Measurements from ENCODE around the gene FYB1. TPM values are rescaled to one million over a fixed set of nuclear protein-coding genes. Genes with fewer than 3 reads are reported as not detected.
A peak's percentile ranks its signal among the peaks of the same experiment; 100 is the strongest.

The FYB1 gene
- total and polyA plus RNA-seq, 7 experiments from 2014 or later = 310 to 701 (median 491) TPM

GRCh38 chr5:39099831-39100230 lies 119.5 kb downstream of the FYB1 start:
- H3K27ac ChIP-seq (ENCODE audit: low read depth, low read length) = no peak overlapping the region
- intact Hi-C loops (cut with micrococcal nuclease) = loop anchor here (2.0 to 10.0 kb wide), 2 partner anchors 23 to 655 kb away; no protein-coding TSS in a partner anchor
- ATAC-seq (peak; percentile 31), DNase-seq (no peak)
- peaks cover 0 to 3% (median 0%) of the 10 kb centered on the region in 11 donors for H3K9me3 Mint-ChIP-seq
- peaks cover 14 to 60% (median 40%) of the 10 kb centered on the region in 7 donors for H3K4me1 Mint-ChIP-seq
- H3K27me3 ChIP-seq (ENCODE audit: control insufficient read depth in 2 of 2, insufficient read depth in 2 of 2, low read length in 2 of 2) = no peaks in the 10 kb centered on the region
- H3K27me3 Mint-ChIP-seq = no peaks in the 10 kb centered on the region
- peak overlapping the region in 8 of 9 donors; percentile 23 to 92 (median 84) for H3K27ac Mint-ChIP-seq
- POLR2A ChIA-PET = interaction anchor here (1.0 kb wide), 1 partner anchor 34 kb away, joined by 4 read pairs; no protein-coding TSS in a partner anchor
- H3K4me3 ChIP-seq (ENCODE audit: low read length) = no peak overlapping the region
- CTCF ChIA-PET = no interaction called here
- peaks cover 0 to 21% (median 10%) of the 10 kb centered on the region in 3 experiments for H3K36me3 ChIP-seq (ENCODE audit: control insufficient read depth in 2 of 3, insufficient read depth in 3 of 3, low read length in 3 of 3)
- H3K9me3 ChIP-seq (ENCODE audit: control insufficient read depth in 2 of 3, low read length in 3 of 3) = no peaks in the 10 kb centered on the region
- H3K4me3 Mint-ChIP-seq = peak overlapping the region in 3 of 10 donors; percentile 39 to 49 (median 39)
- H3K4me1 ChIP-seq (ENCODE audit: control insufficient read depth in 2 of 2, insufficient read depth in 2 of 2, low read length in 2 of 2) = peaks cover 14 to 20% of the 10 kb centered on the region in 2 donors
- peaks cover 12 to 33% (median 26%) of the 10 kb centered on the region in 5 donors for H3K36me3 Mint-ChIP-seq

GRCh38 chr5:39093352-39093751 lies 126.0 kb downstream of the FYB1 start:
- Histone ChIP-seq H3K4me1 (ENCODE audit: control insufficient read depth in 2 of 2, insufficient read depth in 2 of 2, low read length in 2 of 2) (no peaks in the 10 kb centered on the region), H3K9me3 (ENCODE audit: control insufficient read depth in 2 of 3, low read length in 3 of 3) (no peaks in the 10 kb centered on the region), H3K27me3 (ENCODE audit: control insufficient read depth in 2 of 2, insufficient read depth in 2 of 2, low read length in 2 of 2) (peaks cover 0 to 3% of the 10 kb centered on the region in 2 donors), H3K36me3 (ENCODE audit: control insufficient read depth in 2 of 3, insufficient read depth in 3 of 3, low read length in 3 of 3) (no peaks in the 10 kb centered on the region), H3K4me3 (ENCODE audit: low read length) (no peak overlapping the region), H3K27ac (ENCODE audit: low read depth, low read length) (no peak overlapping the region)
- Mint-ChIP-seq H3K36me3 (no peaks in the 10 kb centered on the region), H3K4me1 (peaks cover 0 to 5% (median 0%) of the 10 kb centered on the region in 7 donors), H3K4me3 (no peak overlapping the region), H3K27ac (no peak overlapping the region), H3K27me3 (peaks cover 0 to 26% (median 4%) of the 10 kb centered on the region in 5 donors), H3K9me3 (peaks cover 0 to 7% (median 0%) of the 10 kb centered on the region in 11 donors)
- DNase-seq (no peak), ATAC-seq (no peak)
- ChIA-PET CTCF (interaction anchor here (1.4 kb wide), 1 partner anchor 13 kb away, joined by 4 read pairs; no protein-coding TSS in a partner anchor), POLR2A (no interaction called here)
- intact Hi-C loops (cut with micrococcal nuclease) = no loop called here

- Mint-ChIP-seq H3K9me3 (peaks cover 0 to 7% (median 0%) of the 10 kb centered on the region in 11 donors), H3K27ac (no peak overlapping the region), H3K36me3 (no peaks in the 10 kb centered on the region), H3K27me3 (peaks cover 0 to 30% (median 6%) of the 10 kb centered on the region in 5 donors), H3K4me3 (no peak overlapping the region), H3K4me1 (peaks cover 0 to 5% (median 0%) of the 10 kb centered on the region in 7 donors)
- intact Hi-C loops (cut with micrococcal nuclease) = no loop called here
- no peak for ATAC-seq
- H3K9me3 ChIP-seq (ENCODE audit: control insufficient read depth in 2 of 3, low read length in 3 of 3) = no peaks in the 10 kb centered on the region
- H3K27ac ChIP-seq (ENCODE audit: low read depth, low read length) = no peak overlapping the region
- H3K36me3 ChIP-seq (ENCODE audit: control insufficient read depth in 2 of 3, insufficient read depth in 3 of 3, low read length in 3 of 3) = no peaks in the 10 kb centered on the region
- ChIA-PET CTCF (no interaction called here), POLR2A (no interaction called here)
- DNase-seq = no peak
- H3K27me3 ChIP-seq (ENCODE audit: control insufficient read depth in 2 of 2, insufficient read depth in 2 of 2, low read length in 2 of 2) = peaks cover 0 to 3% of the 10 kb centered on the region in 2 donors
- H3K4me3 ChIP-seq (ENCODE audit: low read length) = no peak overlapping the region
- no peaks in the 10 kb centered on the region for H3K4me1 ChIP-seq (ENCODE audit: control insufficient read depth in 2 of 2, insufficient read depth in 2 of 2, low read length in 2 of 2)
Observed at GRCh38 chr5:39092581-39093351, 126.6 kb downstream of the FYB1 start.

DNA sequence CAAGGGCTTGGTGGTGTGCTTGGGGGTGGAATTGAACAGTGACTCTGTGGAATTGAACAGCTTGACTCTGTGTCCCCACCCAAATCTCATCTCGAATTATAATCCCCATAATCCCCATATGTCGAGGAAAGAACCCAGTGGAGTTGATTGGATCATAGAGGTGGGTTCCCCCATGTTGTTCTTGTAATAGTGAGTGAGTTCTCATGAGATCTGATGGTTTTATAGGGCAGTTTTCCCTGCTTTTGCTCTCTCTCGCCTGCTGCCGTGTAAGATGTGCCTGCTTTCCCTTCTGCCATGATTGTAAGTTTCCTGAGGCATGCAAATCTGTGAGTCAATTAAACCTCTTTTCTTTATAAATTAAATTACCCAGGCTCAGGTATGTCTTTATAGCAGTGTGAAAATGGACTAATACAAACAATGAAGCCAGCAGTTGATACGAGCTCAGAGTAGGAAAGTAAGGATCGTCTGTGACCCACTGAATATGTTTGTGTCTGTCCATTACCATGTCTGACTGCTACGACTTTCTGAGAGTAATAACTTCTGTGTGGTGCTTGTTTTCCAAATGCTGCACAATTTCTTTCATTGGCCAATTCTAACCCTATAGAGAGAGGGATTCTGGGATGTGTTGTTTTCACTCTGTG lies 127.3 kb downstream of the FYB1 start:
- H3K4me1 Mint-ChIP-seq = peaks cover 0 to 5% (median 0%) of the 10 kb centered on the region in 7 donors
- peak overlapping the region in 1 of 9 donors; percentile 9 for H3K27ac Mint-ChIP-seq
- Histone ChIP-seq H3K4me3 (ENCODE audit: low read length) (no peak overlapping the region), H3K36me3 (ENCODE audit: control insufficient read depth in 2 of 3, insufficient read depth in 3 of 3, low read length in 3 of 3) (no peaks in the 10 kb centered on the region), H3K9me3 (ENCODE audit: control insufficient read depth in 2 of 3, low read length in 3 of 3) (no peaks in the 10 kb centered on the region), H3K27ac (ENCODE audit: low read depth, low read length) (no peak overlapping the region), H3K4me1 (ENCODE audit: control insufficient read depth in 2 of 2, insufficient read depth in 2 of 2, low read length in 2 of 2) (no peaks in the 10 kb centered on the region), H3K27me3 (ENCODE audit: control insufficient read depth in 2 of 2, insufficient read depth in 2 of 2, low read length in 2 of 2) (peaks cover 0 to 3% of the 10 kb centered on the region in 2 donors)
- no peaks in the 10 kb centered on the region for H3K36me3 Mint-ChIP-seq
- DNase-seq (no peak), ATAC-seq (no peak)
- intact Hi-C loops (cut with micrococcal nuclease) = no loop called here
- CTCF ChIA-PET = no interaction called here
- no peak overlapping the region for H3K4me3 Mint-ChIP-seq
- POLR2A ChIA-PET = no interaction called here
- H3K27me3 Mint-ChIP-seq = peaks cover 0 to 30% (median 8%) of the 10 kb centered on the region in 5 donors
- peaks cover 0 to 7% (median 0%) of the 10 kb centered on the region in 11 donors for H3K9me3 Mint-ChIP-seq

DNA sequence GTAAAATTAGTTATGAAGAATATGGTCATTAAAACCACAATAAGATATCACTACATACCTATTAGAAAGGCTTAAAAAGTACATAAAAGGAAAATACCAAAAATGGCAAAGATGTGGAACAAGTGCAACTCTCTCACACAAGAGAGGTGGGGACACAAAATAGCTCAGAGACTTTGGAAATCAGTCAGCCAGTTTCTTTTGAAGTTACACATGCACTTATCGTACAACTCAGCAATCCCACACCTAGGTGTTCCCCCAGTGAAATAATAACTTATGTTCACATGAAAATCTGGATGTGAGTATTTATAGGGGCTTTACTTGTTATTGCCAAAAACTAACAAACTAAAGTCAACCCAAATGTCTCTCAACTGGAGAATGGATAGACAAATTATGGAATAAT lies 135.4 kb downstream of the FYB1 start:
- peaks cover 0 to 3% (median 0%) of the 10 kb centered on the region in 5 donors for H3K36me3 Mint-ChIP-seq
- peaks cover 0 to 3% (median 0%) of the 10 kb centered on the region in 11 donors for H3K9me3 Mint-ChIP-seq
- no peak overlapping the region for H3K27ac Mint-ChIP-seq
- H3K4me1 ChIP-seq (ENCODE audit: control insufficient read depth in 2 of 2, insufficient read depth in 2 of 2, low read length in 2 of 2) = no peaks in the 10 kb centered on the region
- ChIA-PET POLR2A (no interaction called here), CTCF (interaction anchor here (0.8 kb wide), 1 partner anchor 95 kb away, joined by 3 read pairs; no protein-coding TSS in a partner anchor)
- no peaks in the 10 kb centered on the region for H3K36me3 ChIP-seq (ENCODE audit: control insufficient read depth in 2 of 3, insufficient read depth in 3 of 3, low read length in 3 of 3)
- ATAC-seq (no peak), DNase-seq (no peak)
- H3K27me3 Mint-ChIP-seq = peaks cover 8 to 46% (median 26%) of the 10 kb centered on the region in 5 donors
- H3K9me3 ChIP-seq (ENCODE audit: control insufficient read depth in 2 of 3, low read length in 3 of 3) = no peaks in the 10 kb centered on the region
- no peak overlapping the region for H3K4me3 ChIP-seq (ENCODE audit: low read length)
- no peak overlapping the region for H3K27ac ChIP-seq (ENCODE audit: low read depth, low read length)
- peaks cover 3 to 6% of the 10 kb centered on the region in 2 donors for H3K27me3 ChIP-seq (ENCODE audit: control insufficient read depth in 2 of 2, insufficient read depth in 2 of 2, low read length in 2 of 2)
- peaks cover 0 to 3% (median 0%) of the 10 kb centered on the region in 7 donors for H3K4me1 Mint-ChIP-seq
- intact Hi-C loops (cut with micrococcal nuclease) = no loop called here
- H3K4me3 Mint-ChIP-seq = no peak overlapping the region

GRCh38 chr5:39082995-39083394 lies 136.4 kb downstream of the FYB1 start:
- CTCF ChIA-PET = no interaction called here

More at GRCh38 chr5:39082995-39083394, 136.4 kb downstream of the FYB1 start:
- ATAC-seq (no peak), DNase-seq (no peak)
- Mint-ChIP-seq H3K36me3 (peaks cover 0 to 3% (median 0%) of the 10 kb centered on the region in 5 donors), H3K4me3 (no peak overlapping the region), H3K4me1 (peaks cover 0 to 3% (median 0%) of the 10 kb centered on the region in 7 donors), H3K27me3 (peaks cover 8 to 48% (median 23%) of the 10 kb centered on the region in 5 donors), H3K9me3 (peaks cover 0 to 1% (median 0%) of the 10 kb centered on the region in 11 donors), H3K27ac (no peak overlapping the region)
- intact Hi-C loops (cut with micrococcal nuclease) = no loop called here
- no peaks in the 10 kb centered on the region for H3K9me3 ChIP-seq (ENCODE audit: control insufficient read depth in 2 of 3, low read length in 3 of 3)
- POLR2A ChIA-PET = no interaction called here
- no peak overlapping the region for H3K27ac ChIP-seq (ENCODE audit: low read depth, low read length)
- no peak overlapping the region for H3K4me3 ChIP-seq (ENCODE audit: low read length)
- H3K27me3 ChIP-seq (ENCODE audit: control insufficient read depth in 2 of 2, insufficient read depth in 2 of 2, low read length in 2 of 2) = peaks cover 6 to 8% of the 10 kb centered on the region in 2 donors
- H3K36me3 ChIP-seq (ENCODE audit: control insufficient read depth in 2 of 3, insufficient read depth in 3 of 3, low read length in 3 of 3) = no peaks in the 10 kb centered on the region
- H3K4me1 ChIP-seq (ENCODE audit: control insufficient read depth in 2 of 2, insufficient read depth in 2 of 2, low read length in 2 of 2) = no peaks in the 10 kb centered on the region

All from naive thymus-derived CD4-positive, alpha-beta T cell (primary cell).